Spleen (tissue), 13 donors: ENCODE measurements around the gene DYNLL1. TPM values are rescaled to one million over a fixed set of nuclear protein-coding genes. Genes with fewer than 3 reads are reported as not detected.
"Not testable (repeated sequence)": the region's sequence is repeated elsewhere in the genome, so short reads cannot be mapped to it uniquely, and the experiment has no call there.

Source experiments
- DNase-seq: peaks from one replicate; pipeline ENCODE4 v3.0.0-alpha.2; 2020
- H3K27ac ChIP-seq, 8 donors: fragments of 200-600 bp; sonication (generic) in 7 of 8; 1 replicate in 4 of 8; 2 replicates in 4 of 8; pipeline versions ENCODE4 v1.5.0 to v1.8.0; 2016 to 2021; ENCODE audit warnings: inconsistent platforms in 4 of 8, mild to moderate bottlenecking in 4 of 8, moderate library complexity in 1 of 8
- H3K27me3 ChIP-seq, 7 donors: fragments of 200-600 bp; sonication (generic) in 6 of 7; replicated peaks in 1 of 7; 1 replicate in 4 of 7; 2 replicates in 3 of 7; pipeline versions ENCODE4 v1.5.0 to v1.8.0; 2016 to 2021; ENCODE audit warnings: inconsistent platforms in 3 of 7, mild to moderate bottlenecking in 1 of 7
- H3K36me3 ChIP-seq, 6 donors: fragments of 200-600 bp; sonication (generic) in 5 of 6; 1 replicate in 4 of 6; 2 replicates in 2 of 6; pipeline versions ENCODE4 v1.5.0 to v1.8.0; 2016 to 2021; ENCODE audit warnings: inconsistent platforms in 2 of 6
- H3K4me1 ChIP-seq, 6 donors: fragments of 200-600 bp; sonication (generic) in 5 of 6; 1 replicate in 3 of 6; 2 replicates in 3 of 6; pipeline versions ENCODE4 v1.5.0 to v1.8.0; 2016 to 2021; ENCODE audit warnings: inconsistent platforms in 3 of 6
- H3K4me3 ChIP-seq, 8 donors: fragments of 200-600 bp; sonication (generic) in 7 of 8; 1 replicate in 4 of 8; 2 replicates in 4 of 8; pipeline versions ENCODE4 v1.5.0 to v1.8.0; 2016 to 2021; ENCODE audit warnings: inconsistent platforms in 4 of 8, mild to moderate bottlenecking in 4 of 8, moderate library complexity in 2 of 8
- H3K9me3 ChIP-seq, 8 donors: fragments of 200-600 bp; sonication (generic) in 7 of 8; 1 replicate in 4 of 8; 2 replicates in 4 of 8; pipeline versions ENCODE4 v1.5.0 to v1.8.0; 2016 to 2021; ENCODE audit warnings: inconsistent platforms in 4 of 8
- POLR2A ChIP-seq, 3 donors: fragments of 450-650 bp; IDR thresholded peaks; one replicate each; pipeline ENCODE4 v1.5.1; 2017; ENCODE audit warnings: antibody characterized with exemption in 3 of 3, mild to moderate bottlenecking in 1 of 3
- POLR2AphosphoS5 ChIP-seq, 3 donors: sonication (generic); formaldehyde crosslinking; IDR thresholded peaks; one replicate each; pipeline ENCODE4 v1.5.1; 2017; ENCODE audit warnings: antibody characterized with exemption in 3 of 3
- WGBS, 5 donors: extraction: QIAGEN DNeasy Blood & Tissue Kit in 3 of 5; methylation state at CpG; one replicate each; pipeline versions ENCODE4 v1.1.5 to v1.1.7; 2013 to 2018; 5-methylcytosine and 5-hydroxymethylcytosine counted together
- intact Hi-C: fragments of 100-400 bp; cut with DNase I; formaldehyde crosslinking; loops from one replicate; pipeline ENCODE4 v1.15.0; 2023; ENCODE audit warnings: low total_unique reads
- long read RNA-seq, 2 donors: transcript quantifications; one replicate each; lab custom pipeline, GENCODE V29; 2026
- polyA plus RNA-seq, 3 donors: library from polyadenylated mRNA; stranded (reverse); fragments of 200-250 nt; gene quantifications; one replicate each; pipeline ENCODE4 v1.2.1, GENCODE V29; 2013
- total RNA-seq, 7 donors: library from RNA; depleted of rRNA in 3 of 7; stranded (reverse); fragments of >200 nt in 3 of 7; fragmentation: NEBNext Ultra II Directional in 4 of 7; extraction: Animal tissue kit (Norgen Biotek cat#: 25700) in 4 of 7; gene quantifications; one replicate each; pipeline versions ENCODE4 v1.1.0 to v1.2.1, GENCODE V29; 2016 to 2021
- TF ChIP-seq, protein P1 (sequence below), 11 experiments: fragments of 200-600 bp in 7 of 11; fragments of 450-650 bp in 4 of 11; sonication (generic) in 4 of 11; IDR thresholded peaks in 8 of 11; conservative IDR thresholded peaks in 3 of 11; 1 replicate in 7 of 11; 2 replicates in 4 of 11; pipeline versions ENCODE4 v1.4.0 to v1.8.0; 2016 to 2021; ENCODE audit warnings: antibody characterized with exemption in 11 of 11, inconsistent platforms in 4 of 11, mild to moderate bottlenecking in 1 of 11
- donor health status: healthy with polysubstance abuse.
- donor health status: DM: no; HTN: no; CAD: no; lungs with moderate emphysema.
- donor health status: DM: no; HTN: no; CAD: no.
- donor health status: Bipolar disorder and iron deficiency.
- donor health status: healthy.
- donor health status: DM: no; HTN: no; CAD: no.
- donor health status: DM: yes; HTN: yes; CAD: no.

DYNLL1 gene
- total RNA-seq (100 to 1,000 TPM in 6 of 7 donors, 10 to 100 TPM in 1; 84.1 to 220 (median 152) TPM), polyA plus RNA-seq (100 to 1,000 TPM; 164 to 338 (median 313) TPM)
- long read RNA-seq, donor 1, transcript DYNLL1-207 (2 exons, 719 nt) = minor isoform, 17 of 241 reads
- long read RNA-seq, donor 1, transcript DYNLL1-201 (3 exons, 720 nt) = major isoform, 180 of 241 reads
- long read RNA-seq, donor 1, transcript DYNLL1-210 (1 exons, 670 nt) = minor isoform, 17 of 241 reads
- long read RNA-seq, donor 1, transcript DYNLL1-202 (3 exons, 697 nt) = minor isoform, 22 of 241 reads
- long read RNA-seq, donor 1, partial matches to known transcripts = 0 of 241 reads
- long read RNA-seq, donor 1, other reads (novel, unspliced or antisense) = 0 of 241 reads
- long read RNA-seq, donor 2, transcript DYNLL1-207 (2 exons, 719 nt) = minor isoform, 10 of 189 reads
- long read RNA-seq, donor 2, transcript DYNLL1-202 (3 exons, 697 nt) = minor isoform, 18 of 189 reads
- long read RNA-seq, donor 2, transcript DYNLL1-210 (1 exons, 670 nt) = minor isoform, 13 of 189 reads
- long read RNA-seq, donor 2, transcript DYNLL1-201 (3 exons, 720 nt) = major isoform, 146 of 189 reads
- long read RNA-seq, donor 2, partial matches to known transcripts = 0 of 189 reads
- long read RNA-seq, donor 2, other reads (novel, unspliced or antisense) = 0 of 189 reads

DNA sequence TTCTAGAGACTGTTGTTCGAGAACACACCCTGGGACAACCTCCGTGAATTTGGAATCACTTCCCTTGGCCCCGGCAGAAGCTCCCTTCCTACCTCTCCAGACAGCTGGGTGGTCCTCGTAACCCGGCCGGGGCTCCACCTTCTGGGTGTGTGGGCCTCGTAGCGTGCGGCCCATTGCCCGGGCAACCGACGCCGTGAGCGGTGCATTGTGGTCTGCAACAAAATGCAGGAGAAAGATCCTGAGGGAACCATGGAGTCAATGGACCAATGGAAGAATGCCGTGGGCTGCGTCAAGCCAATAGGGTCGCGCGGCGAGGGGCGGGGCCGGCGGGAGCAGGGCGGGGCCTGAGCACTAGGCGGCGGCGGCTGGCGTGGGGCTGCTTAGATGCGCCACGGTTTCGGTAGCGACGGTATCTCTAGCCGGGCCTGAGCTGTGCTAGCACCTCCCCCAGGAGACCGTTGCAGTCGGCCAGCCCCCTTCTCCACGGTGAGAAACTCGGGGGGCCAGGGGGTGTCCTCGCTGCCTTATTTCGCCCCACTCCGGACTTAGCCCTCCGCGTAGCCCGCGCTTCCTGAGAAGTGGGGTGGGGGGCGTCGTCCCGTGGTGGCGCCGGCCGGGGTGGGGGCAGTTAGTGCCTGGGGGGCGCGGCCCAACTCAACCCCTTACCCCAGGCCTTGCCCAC is at the start of gene DYNLL1:
TSS of gene DYNLL1 (plus strand) at position 383 of the 682 bp plus-strand sequence. CDS start 309 bp downstream, outside the sequence.
- intact Hi-C loops = no loop called here
- TF ChIP-seq POLR2AphosphoS5 (IDR thresholded peaks at IDR 0.05) = peak; percentile 97
- TF ChIP-seq POLR2A (IDR thresholded peaks at IDR 0.05) = peak in 2 of 3 donors; percentile 45 to 75
- TF ChIP-seq, protein P1, sequence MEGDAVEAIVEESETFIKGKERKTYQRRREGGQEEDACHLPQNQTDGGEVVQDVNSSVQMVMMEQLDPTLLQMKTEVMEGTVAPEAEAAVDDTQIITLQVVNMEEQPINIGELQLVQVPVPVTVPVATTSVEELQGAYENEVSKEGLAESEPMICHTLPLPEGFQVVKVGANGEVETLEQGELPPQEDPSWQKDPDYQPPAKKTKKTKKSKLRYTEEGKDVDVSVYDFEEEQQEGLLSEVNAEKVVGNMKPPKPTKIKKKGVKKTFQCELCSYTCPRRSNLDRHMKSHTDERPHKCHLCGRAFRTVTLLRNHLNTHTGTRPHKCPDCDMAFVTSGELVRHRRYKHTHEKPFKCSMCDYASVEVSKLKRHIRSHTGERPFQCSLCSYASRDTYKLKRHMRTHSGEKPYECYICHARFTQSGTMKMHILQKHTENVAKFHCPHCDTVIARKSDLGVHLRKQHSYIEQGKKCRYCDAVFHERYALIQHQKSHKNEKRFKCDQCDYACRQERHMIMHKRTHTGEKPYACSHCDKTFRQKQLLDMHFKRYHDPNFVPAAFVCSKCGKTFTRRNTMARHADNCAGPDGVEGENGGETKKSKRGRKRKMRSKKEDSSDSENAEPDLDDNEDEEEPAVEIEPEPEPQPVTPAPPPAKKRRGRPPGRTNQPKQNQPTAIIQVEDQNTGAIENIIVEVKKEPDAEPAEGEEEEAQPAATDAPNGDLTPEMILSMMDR (IDR thresholded peaks at IDR 0.05 in 8 of 11, conservative IDR thresholded peaks at IDR 0.05 in 3 of 11) = peak in 10 of 11 experiments; percentile 13 to 57 (median 37)
- WGBS, 5 donors = 0 to 1% (median 1%) methylated on average over 27 to 53 of the region's 53 CpGs
- peaks cover 0 to 30% (median 21%) of the 10 kb centered on the region in 6 donors for H3K36me3 ChIP-seq
- H3K27me3 ChIP-seq = no peaks in the 10 kb centered on the region
- no peaks in the 10 kb centered on the region for H3K9me3 ChIP-seq
- DNase-seq = peak; percentile 97
- peak within 1 kb of the TSS; percentile 75 to 92 (median 89) for H3K27ac ChIP-seq
- peak within 1 kb of the TSS; percentile 87 to 99 (median 98) for H3K4me3 ChIP-seq
- peaks cover 13 to 40% (median 26%) of the 10 kb centered on the region in 6 donors for H3K4me1 ChIP-seq

- DNase-seq, H3K27me3 ChIP-seq, intact Hi-C loops, H3K9me3 ChIP-seq: not testable (repeated sequence)
- Histone ChIP-seq H3K36me3 (peaks cover 3 to 60% (median 31%) of the 10 kb centered on the region in 6 donors), H3K4me1 (peaks cover 27 to 67% (median 42%) of the 10 kb centered on the region in 6 donors), H3K27ac (peak overlapping the region; percentile 88 to 95 (median 92)), H3K4me3 (peak overlapping the region; percentile 83 to 100 (median 96))
- WGBS, 5 donors = 5 to 8% (median 7%) methylated on average over 17 of the region's 17 CpGs
These were observed 49.1 kb upstream of the DYNLL1 start for GRCh38 chr12:120446844-120447178.

GRCh38 chr12:120447992-120448391 is 47.9 kb upstream of the DYNLL1 start:
- Histone ChIP-seq H3K36me3 (peaks cover 0 to 60% (median 28%) of the 10 kb centered on the region in 6 donors), H3K4me1 (peaks cover 27 to 74% (median 42%) of the 10 kb centered on the region in 6 donors), H3K27me3 (no peaks in the 10 kb centered on the region), H3K4me3 (peak overlapping the region in 1 of 8 donors; percentile 85), H3K9me3 (no peaks in the 10 kb centered on the region), H3K27ac (no peak overlapping the region)
- no peak for DNase-seq
- WGBS, 5 donors = 94 to 100% (median 96%) methylated on average over 4 of the region's 4 CpGs
- TF ChIP-seq, protein P1 (IDR thresholded peaks at IDR 0.05 in 8 of 11, conservative IDR thresholded peaks at IDR 0.05 in 3 of 11) = no peak
- TF ChIP-seq POLR2A (IDR thresholded peaks at IDR 0.05) (no peak), POLR2AphosphoS5 (IDR thresholded peaks at IDR 0.05) (no peak)
- intact Hi-C loops = no loop called here

DNA sequence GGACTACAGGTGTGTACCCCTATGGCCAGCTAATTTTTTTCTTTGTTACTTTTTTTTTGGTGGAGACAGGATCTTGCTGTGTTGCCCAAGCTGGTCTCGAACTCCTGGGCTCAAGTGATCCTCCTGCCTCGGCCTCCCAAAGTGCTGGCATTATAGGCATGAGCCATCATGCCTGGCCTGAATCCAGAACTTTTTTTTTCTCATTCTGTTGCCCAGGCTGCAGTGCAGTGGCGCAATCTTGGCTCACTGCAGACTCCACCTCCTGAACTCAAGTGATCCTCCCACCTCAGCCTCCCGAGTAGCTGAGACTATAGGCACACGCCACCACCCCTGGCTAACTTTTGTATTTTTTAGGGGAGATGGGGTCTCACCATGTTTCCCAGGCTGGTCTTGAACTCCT is 43.4 kb upstream of the DYNLL1 start:
- H3K27me3 ChIP-seq, DNase-seq, intact Hi-C loops, H3K4me3 ChIP-seq, H3K27ac ChIP-seq, H3K9me3 ChIP-seq: not testable (repeated sequence)
- peaks cover 0 to 84% (median 35%) of the 10 kb centered on the region in 6 donors for H3K36me3 ChIP-seq
- peak in 2 of 3 donors; percentile 13 to 17 for TF ChIP-seq POLR2AphosphoS5 (IDR thresholded peaks at IDR 0.05)
- peaks cover 5 to 40% (median 18%) of the 10 kb centered on the region in 6 donors for H3K4me1 ChIP-seq
- 83 to 92% (median 86%) methylated on average over 5 of the region's 5 CpGs for WGBS, 5 donors
